ENCODE measurements around the gene PAM.

GRCh38 chr5:102796498-102796897 lies 41.4 kb downstream of the PAM start:
- TF ChIP-seq CTCF (IDR thresholded peaks at IDR 0.05) (no peak), EP300 (IDR thresholded peaks at IDR 0.05) (no peak), POLR2AphosphoS5 (IDR thresholded peaks at IDR 0.05) (no peak)
